Endodermal cell (in vitro differentiated cells): ENCODE measurements around the gene NFE2L3. TPM values are rescaled to one million over a fixed set of nuclear protein-coding genes. Genes with fewer than 3 reads are reported as not detected.

Experiments used
- DNase-seq: peaks from one replicate; pipeline ENCODE4 v3.0.0-alpha.2; 2017
- H3K27ac ChIP-seq: 2 replicates; pipeline ENCODE4 v1.5.1; 2013; ENCODE audit warnings: mild to moderate bottlenecking, low read depth, low read length, moderate library complexity
- H3K27me3 ChIP-seq: 2 replicates; pipeline ENCODE4 v1.6.1; 2013; ENCODE audit warnings: mild to moderate bottlenecking, low read length, moderate library complexity; ENCODE audit not compliant: insufficient read depth, control insufficient read depth, poor library complexity, severe bottlenecking
- H3K36me3 ChIP-seq: 2 replicates; pipeline ENCODE4 v1.7.0; 2013; ENCODE audit warnings: mild to moderate bottlenecking, low read length, moderate library complexity; ENCODE audit not compliant: control insufficient read depth, insufficient read depth
- H3K4me1 ChIP-seq: one replicate; pipeline ENCODE4 v1.7.0; 2013; ENCODE audit warnings: low read length; ENCODE audit not compliant: control insufficient read depth, insufficient read depth
- H3K4me3 ChIP-seq: 2 replicates; pipeline ENCODE4 v1.5.1; 2013; ENCODE audit warnings: mild to moderate bottlenecking, low read length, moderate library complexity
- H3K9ac ChIP-seq: 2 replicates; pipeline ENCODE4 v1.6.1; 2013; ENCODE audit warnings: mild to moderate bottlenecking, low read length, moderate library complexity; ENCODE audit not compliant: poor library complexity, severe bottlenecking; ENCODE audit errors: extremely low read depth
- H3K9me3 ChIP-seq: 2 replicates; pipeline ENCODE4 v1.6.1; 2013; ENCODE audit warnings: mild to moderate bottlenecking, low read length, moderate library complexity; ENCODE audit not compliant: control insufficient read depth
- H3K27ac Mint-ChIP-seq: 2 replicates; pipeline ENCODE4 v1.8.0; 2020; ENCODE audit warnings: mixed read lengths
- H3K27me3 Mint-ChIP-seq: 2 replicates; pipeline ENCODE4 v1.8.0; 2021; ENCODE audit warnings: mild to moderate bottlenecking, mixed read lengths; ENCODE audit not compliant: insufficient read depth
- H3K36me3 Mint-ChIP-seq: 2 replicates; pipeline ENCODE4 v1.8.0; 2020; ENCODE audit warnings: low read depth, mixed read lengths
- H3K4me1 Mint-ChIP-seq: 2 replicates; pipeline ENCODE4 v1.8.0; 2020; ENCODE audit warnings: mixed read lengths
- H3K4me3 Mint-ChIP-seq: 2 replicates; pipeline ENCODE4 v1.8.0; 2020; ENCODE audit warnings: mild to moderate bottlenecking, moderate library complexity, mixed read lengths
- H3K9me3 Mint-ChIP-seq: 2 replicates; pipeline ENCODE4 v1.8.0; 2020; ENCODE audit warnings: mild to moderate bottlenecking, mixed read lengths
- WGBS, 2 experiments: methylation state at CpG; one replicate each; pipeline versions ENCODE4 v1.1.5 to v1.1.7; 2013; ENCODE audit warnings: missing lambda C conversion rate in 2 of 2, mixed read lengths in 1 of 2; ENCODE audit not compliant: insufficient coverage in 1 of 2, insufficient read length in 1 of 2; 5-methylcytosine and 5-hydroxymethylcytosine counted together
- total RNA-seq, 2 donors: library from RNA; stranded (reverse); fragmentation: NEBNext Ultra II Directional in 1 of 2; extraction: Animal tissue kit (Norgen Biotek cat#: 25700) in 1 of 2; gene quantifications; 2 replicates in 1 of 2; 3 replicates in 1 of 2; pipeline ENCODE4 v1.2.1, GENCODE V29; 2021
- TF ChIP-seq, protein P1 (sequence below): fragments of 200-600 bp; sonication (generic); conservative IDR thresholded peaks from 2 replicates; pipeline ENCODE4 v1.5.0; 2021; ENCODE audit warnings: antibody characterized with exemption, mild to moderate bottlenecking

The NFE2L3 gene
- total RNA-seq, 2 donors from 2014 or later: 20.2 to 48.4 TPM

DNA sequence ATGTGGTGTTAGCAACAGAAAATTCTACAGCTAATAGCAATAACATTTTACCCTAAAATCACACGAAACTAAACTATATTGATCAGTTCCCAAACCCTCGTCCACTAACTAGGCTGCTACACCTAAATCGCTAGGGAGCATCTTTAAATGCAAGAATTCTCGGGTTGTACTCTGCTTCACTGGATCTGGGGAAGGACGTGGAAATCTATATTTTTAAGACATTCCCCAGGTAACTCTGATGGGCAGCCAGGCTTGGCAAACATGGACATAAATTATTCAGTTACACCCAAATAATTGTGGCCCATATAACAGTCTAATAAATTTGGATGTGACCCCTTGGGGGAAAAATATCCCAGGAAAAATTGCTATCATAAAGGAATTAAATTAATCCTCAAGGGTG is 36.3 kb upstream of the NFE2L3 start:
- H3K27me3 Mint-ChIP-seq: no peaks in the 10 kb centered on the region
- no peak overlapping the region for H3K27ac ChIP-seq
- no peaks in the 10 kb centered on the region for H3K36me3 Mint-ChIP-seq
- H3K9me3 ChIP-seq: no peaks in the 10 kb centered on the region
- no peak for DNase-seq
- H3K9me3 Mint-ChIP-seq: peaks cover 4% of the 10 kb centered on the region
- no peak overlapping the region for H3K4me3 Mint-ChIP-seq
- H3K4me1 Mint-ChIP-seq: peaks cover 5% of the 10 kb centered on the region
- H3K27me3 ChIP-seq: no peaks in the 10 kb centered on the region
- WGBS, 2 experiments: 65 to 75% methylated on average over 4 to 5 of the region's 5 CpGs
- no peaks in the 10 kb centered on the region for H3K4me1 ChIP-seq
- H3K9ac ChIP-seq: no peak overlapping the region
- no peak overlapping the region for H3K4me3 ChIP-seq
- no peaks in the 10 kb centered on the region for H3K36me3 ChIP-seq
- no peak overlapping the region for H3K27ac Mint-ChIP-seq
- TF ChIP-seq, protein P1, sequence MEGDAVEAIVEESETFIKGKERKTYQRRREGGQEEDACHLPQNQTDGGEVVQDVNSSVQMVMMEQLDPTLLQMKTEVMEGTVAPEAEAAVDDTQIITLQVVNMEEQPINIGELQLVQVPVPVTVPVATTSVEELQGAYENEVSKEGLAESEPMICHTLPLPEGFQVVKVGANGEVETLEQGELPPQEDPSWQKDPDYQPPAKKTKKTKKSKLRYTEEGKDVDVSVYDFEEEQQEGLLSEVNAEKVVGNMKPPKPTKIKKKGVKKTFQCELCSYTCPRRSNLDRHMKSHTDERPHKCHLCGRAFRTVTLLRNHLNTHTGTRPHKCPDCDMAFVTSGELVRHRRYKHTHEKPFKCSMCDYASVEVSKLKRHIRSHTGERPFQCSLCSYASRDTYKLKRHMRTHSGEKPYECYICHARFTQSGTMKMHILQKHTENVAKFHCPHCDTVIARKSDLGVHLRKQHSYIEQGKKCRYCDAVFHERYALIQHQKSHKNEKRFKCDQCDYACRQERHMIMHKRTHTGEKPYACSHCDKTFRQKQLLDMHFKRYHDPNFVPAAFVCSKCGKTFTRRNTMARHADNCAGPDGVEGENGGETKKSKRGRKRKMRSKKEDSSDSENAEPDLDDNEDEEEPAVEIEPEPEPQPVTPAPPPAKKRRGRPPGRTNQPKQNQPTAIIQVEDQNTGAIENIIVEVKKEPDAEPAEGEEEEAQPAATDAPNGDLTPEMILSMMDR: no peak

DNA sequence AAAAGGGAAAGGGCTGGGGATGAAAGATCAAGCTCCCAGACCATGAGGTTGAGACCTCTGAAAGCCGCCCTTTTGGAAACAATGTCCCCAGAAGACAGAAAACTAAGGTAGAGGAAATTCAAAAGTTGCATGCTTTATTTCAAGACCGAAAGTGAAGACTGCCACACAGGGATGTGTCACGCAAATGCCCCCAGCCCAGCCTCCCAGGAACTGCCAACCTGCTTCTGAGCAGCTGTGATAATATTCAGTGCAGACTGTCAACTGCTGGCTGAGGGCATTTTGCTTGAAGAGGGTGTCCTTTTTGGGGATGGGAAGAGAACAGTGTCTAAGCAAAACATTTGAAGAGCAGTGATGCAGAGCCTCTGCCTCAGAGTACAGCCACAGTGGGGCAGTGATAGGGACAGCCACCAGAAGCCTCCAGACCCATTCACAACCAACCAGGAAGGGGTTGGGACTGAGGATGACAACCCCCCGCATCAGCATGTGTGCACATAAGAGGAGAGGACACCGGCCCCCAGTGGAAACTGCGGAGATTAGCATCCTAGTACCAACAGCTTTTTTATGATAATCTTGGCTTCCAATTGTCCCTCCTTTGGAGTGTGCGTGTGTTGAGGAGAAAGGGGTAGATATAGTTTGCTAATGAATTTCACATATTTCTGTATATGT is 34.7 kb upstream of the NFE2L3 start:
- peak; percentile 53 for DNase-seq
- peaks cover 5% of the 10 kb centered on the region for H3K4me1 Mint-ChIP-seq

DNA sequence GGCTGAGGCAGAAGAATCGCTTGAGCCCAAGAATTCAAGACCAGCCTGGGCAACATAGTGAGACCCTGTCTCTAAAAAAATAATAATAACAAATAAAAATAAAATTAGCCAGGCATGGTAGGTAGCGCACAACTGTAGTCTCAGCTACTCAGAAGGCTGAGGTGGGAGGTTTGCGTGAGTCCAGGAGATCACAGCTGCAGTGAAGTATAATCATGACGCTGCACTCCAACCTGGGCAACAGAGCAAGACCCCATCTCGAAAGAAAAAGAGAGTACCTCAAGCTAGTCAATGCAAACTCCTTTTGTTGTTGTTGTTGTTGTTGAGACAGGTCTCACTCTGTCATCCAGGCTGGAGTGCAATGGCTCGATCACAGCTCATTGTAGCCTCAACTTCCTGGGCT is 34.0 kb upstream of the NFE2L3 start:
- Histone ChIP-seq H3K36me3 (no peaks in the 10 kb centered on the region), H3K9ac (no peak overlapping the region), H3K27me3 (no peaks in the 10 kb centered on the region), H3K9me3 (no peaks in the 10 kb centered on the region), H3K27ac (no peak overlapping the region), H3K4me1 (no peaks in the 10 kb centered on the region), H3K4me3 (no peak overlapping the region)
- H3K36me3 Mint-ChIP-seq: no peaks in the 10 kb centered on the region
- no peak for DNase-seq
- TF ChIP-seq, protein P1: no peak
- 93 to 96% methylated on average over 3 to 6 of the region's 6 CpGs for WGBS, 2 experiments
- no peak overlapping the region for H3K4me3 Mint-ChIP-seq
- H3K27ac Mint-ChIP-seq: no peak overlapping the region
- H3K4me1 Mint-ChIP-seq: peaks cover 5% of the 10 kb centered on the region
- H3K9me3 Mint-ChIP-seq: peaks cover 4% of the 10 kb centered on the region
- no peaks in the 10 kb centered on the region for H3K27me3 Mint-ChIP-seq

More for the DNA sequence above, 34.7 kb upstream of the NFE2L3 start:
- Mint-ChIP-seq H3K27me3 (no peaks in the 10 kb centered on the region), H3K36me3 (no peaks in the 10 kb centered on the region), H3K27ac (no peak overlapping the region), H3K4me3 (no peak overlapping the region), H3K9me3 (peaks cover 4% of the 10 kb centered on the region)
- WGBS, 2 experiments: 79 to 96% methylated on average over 4 to 7 of the region's 7 CpGs
- Histone ChIP-seq H3K4me1 (no peaks in the 10 kb centered on the region), H3K9ac (no peak overlapping the region), H3K27ac (no peak overlapping the region), H3K27me3 (no peaks in the 10 kb centered on the region), H3K9me3 (no peaks in the 10 kb centered on the region), H3K36me3 (no peaks in the 10 kb centered on the region), H3K4me3 (no peak overlapping the region)
- TF ChIP-seq, protein P1: peak; percentile 37
